ENCODE data around the gene SIM1.

DNA sequence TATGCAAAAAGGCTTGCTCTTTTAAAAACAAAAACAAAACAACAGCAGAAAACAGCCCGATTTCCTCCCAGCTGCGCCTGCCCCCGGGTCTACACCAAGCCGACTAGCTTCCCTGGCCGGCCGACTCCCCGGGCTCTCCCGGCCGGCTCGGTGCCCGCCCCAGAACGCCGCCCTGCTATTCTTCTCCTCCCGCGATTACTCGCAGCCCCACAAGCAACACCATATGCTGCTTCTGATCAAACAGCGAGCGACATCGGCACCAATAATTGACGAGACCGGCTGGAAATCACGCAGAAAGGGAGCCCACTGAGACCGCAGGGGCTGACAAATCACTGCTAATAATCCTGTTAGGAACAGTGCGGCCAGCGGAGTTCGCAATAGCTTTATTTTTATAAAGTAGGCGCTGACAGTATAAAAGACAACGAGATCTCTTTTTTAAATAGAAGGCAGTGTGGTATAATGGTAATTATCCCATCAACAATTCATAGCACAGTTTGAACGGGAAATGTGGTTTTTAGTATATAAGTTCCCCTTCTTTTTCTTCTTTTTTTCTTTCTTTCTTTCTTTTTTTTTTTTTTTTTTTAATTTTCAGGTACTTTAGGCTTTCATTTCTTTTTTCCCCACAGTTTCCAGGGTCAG, 3.3 kb downstream of the SIM1 start:
- TF ChIP-seq MAFK (IDR thresholded peaks at IDR 0.05; ENCODE audit: low read depth, low read length) (no peak), TAF7 (optimal IDR thresholded peaks at IDR 0.05; ENCODE audit: borderline replicate concordance, low read depth, low read length) (no peak), SP2 (IDR thresholded peaks at IDR 0.05; ENCODE audit: low read length) (no peak), BRCA1 (IDR thresholded peaks at IDR 0.05; ENCODE audit: low read depth, low read length) (no peak), TAF1 (IDR thresholded peaks at IDR 0.05; ENCODE audit: low read depth, low read length) (no peak), JUND (IDR thresholded peaks at IDR 0.05; ENCODE audit: low read length) (no peak), RAD21 (IDR thresholded peaks at IDR 0.05 in 1 of 2, conservative IDR thresholded peaks at IDR 0.05 in 1 of 2; ENCODE audit: low read depth in 2 of 2, low read length in 2 of 2) (no peak), CHD2 (IDR thresholded peaks at IDR 0.05; ENCODE audit: low read length) (no peak)
- TF ChIP-seq, protein P1, sequence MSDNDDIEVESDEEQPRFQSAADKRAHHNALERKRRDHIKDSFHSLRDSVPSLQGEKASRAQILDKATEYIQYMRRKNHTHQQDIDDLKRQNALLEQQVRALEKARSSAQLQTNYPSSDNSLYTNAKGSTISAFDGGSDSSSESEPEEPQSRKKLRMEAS (IDR thresholded peaks at IDR 0.05): no peak
- TF ChIP-seq, protein P2, sequence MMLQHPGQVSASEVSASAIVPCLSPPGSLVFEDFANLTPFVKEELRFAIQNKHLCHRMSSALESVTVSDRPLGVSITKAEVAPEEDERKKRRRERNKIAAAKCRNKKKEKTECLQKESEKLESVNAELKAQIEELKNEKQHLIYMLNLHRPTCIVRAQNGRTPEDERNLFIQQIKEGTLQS (IDR thresholded peaks at IDR 0.05; ENCODE audit: insufficient read depth, low read depth, low read length): no peak
- TF ChIP-seq, protein P3, sequence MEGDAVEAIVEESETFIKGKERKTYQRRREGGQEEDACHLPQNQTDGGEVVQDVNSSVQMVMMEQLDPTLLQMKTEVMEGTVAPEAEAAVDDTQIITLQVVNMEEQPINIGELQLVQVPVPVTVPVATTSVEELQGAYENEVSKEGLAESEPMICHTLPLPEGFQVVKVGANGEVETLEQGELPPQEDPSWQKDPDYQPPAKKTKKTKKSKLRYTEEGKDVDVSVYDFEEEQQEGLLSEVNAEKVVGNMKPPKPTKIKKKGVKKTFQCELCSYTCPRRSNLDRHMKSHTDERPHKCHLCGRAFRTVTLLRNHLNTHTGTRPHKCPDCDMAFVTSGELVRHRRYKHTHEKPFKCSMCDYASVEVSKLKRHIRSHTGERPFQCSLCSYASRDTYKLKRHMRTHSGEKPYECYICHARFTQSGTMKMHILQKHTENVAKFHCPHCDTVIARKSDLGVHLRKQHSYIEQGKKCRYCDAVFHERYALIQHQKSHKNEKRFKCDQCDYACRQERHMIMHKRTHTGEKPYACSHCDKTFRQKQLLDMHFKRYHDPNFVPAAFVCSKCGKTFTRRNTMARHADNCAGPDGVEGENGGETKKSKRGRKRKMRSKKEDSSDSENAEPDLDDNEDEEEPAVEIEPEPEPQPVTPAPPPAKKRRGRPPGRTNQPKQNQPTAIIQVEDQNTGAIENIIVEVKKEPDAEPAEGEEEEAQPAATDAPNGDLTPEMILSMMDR (IDR thresholded peaks at IDR 0.05; ENCODE audit: control extremely low read depth in 1 of 3, insufficient read depth in 1 of 3, low read depth in 1 of 3, low read length in 3 of 3): no peak
- TF ChIP-seq, protein P4, sequence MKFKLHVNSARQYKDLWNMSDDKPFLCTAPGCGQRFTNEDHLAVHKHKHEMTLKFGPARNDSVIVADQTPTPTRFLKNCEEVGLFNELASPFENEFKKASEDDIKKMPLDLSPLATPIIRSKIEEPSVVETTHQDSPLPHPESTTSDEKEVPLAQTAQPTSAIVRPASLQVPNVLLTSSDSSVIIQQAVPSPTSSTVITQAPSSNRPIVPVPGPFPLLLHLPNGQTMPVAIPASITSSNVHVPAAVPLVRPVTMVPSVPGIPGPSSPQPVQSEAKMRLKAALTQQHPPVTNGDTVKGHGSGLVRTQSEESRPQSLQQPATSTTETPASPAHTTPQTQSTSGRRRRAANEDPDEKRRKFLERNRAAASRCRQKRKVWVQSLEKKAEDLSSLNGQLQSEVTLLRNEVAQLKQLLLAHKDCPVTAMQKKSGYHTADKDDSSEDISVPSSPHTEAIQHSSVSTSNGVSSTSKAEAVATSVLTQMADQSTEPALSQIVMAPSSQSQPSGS (IDR thresholded peaks at IDR 0.05; ENCODE audit: low read length): no peak
